COR-L47 (cell line): ENCODE results near the gene POPDC3.
A peak's percentile ranks its signal among the peaks of the same experiment; 100 is the strongest.
"Not testable (repeated sequence)": the region's sequence is repeated elsewhere in the genome, so short reads cannot be mapped to it uniquely, and the experiment has no call there.

Experiments used
- DNase-seq: peaks from one replicate; lab custom pipeline; 2025; lab: John Stamatoyannopoulos, UW

POPDC3 gene, protein sequence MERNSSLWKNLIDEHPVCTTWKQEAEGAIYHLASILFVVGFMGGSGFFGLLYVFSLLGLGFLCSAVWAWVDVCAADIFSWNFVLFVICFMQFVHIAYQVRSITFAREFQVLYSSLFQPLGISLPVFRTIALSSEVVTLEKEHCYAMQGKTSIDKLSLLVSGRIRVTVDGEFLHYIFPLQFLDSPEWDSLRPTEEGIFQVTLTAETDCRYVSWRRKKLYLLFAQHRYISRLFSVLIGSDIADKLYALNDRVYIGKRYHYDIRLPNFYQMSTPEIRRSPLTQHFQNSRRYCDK

DNA sequence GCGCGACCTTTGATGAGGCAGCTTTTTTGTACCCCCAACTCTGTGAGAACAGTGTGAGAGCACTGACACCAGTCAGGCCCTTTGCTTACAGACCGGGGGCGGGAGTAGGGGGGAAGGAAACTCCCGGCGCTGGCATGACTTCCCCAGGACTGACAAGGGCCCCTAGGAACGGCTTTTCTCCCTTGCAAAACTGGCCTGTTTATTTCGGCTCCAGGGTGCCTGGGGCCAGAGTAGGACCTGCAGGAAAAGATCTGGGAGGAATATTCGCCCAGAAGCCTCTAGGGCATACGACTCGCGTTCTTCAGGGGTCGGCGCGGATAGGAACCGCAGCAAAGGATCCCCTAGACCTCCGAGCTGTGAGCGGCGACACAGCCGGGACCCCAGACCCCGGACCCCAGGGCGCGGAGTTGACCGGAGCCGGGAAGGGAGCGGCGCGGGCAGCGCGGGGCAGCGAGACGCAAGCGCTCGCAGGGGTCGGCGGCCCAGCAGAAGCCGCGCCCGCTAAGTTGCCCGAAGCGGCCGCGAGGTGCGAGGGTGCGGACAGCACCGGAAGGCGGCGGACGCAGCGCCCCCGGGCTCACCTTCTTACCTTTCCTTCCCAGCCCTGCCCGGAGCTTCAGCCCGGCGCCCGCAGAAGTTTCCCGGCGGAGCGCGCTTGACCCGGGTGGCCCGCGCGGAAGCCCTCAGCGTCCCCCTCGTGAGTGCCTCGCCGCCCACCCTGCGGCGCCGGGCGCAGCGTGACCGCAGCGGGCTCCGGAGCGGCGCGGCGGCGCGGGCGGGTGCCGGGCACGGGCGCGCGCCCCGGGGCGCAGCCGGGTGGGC, at the start of gene POPDC3:
TSS of gene POPDC3 (minus strand) at position 771 of the 822 bp plus-strand sequence. CDS start 18,105 bp downstream, outside the sequence.
- DNase-seq, result peak; percentile 19

DNA sequence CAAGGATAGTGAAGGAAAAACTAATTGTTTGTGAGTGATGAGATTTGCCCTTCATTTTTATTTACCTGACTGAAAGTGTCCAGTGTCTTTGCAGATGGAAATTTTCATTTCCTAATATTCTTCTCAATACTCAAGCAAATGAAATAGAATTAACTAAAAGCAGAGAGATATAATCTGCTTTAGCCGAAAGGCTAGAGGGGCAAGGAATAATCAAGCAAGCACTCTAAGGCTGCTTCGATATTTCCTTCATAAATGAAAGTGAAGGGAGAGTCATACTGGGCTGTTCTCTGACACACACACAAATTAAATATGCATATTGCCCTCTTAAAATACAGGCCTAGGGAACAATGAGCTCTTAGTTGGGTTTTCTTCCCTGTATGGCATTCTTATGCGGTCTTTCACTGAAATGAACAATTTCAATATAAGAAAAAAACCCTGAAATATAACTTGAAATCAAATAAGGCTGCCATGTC, 47.5 kb upstream of the POPDC3 start:
- no peak for DNase-seq

DNA sequence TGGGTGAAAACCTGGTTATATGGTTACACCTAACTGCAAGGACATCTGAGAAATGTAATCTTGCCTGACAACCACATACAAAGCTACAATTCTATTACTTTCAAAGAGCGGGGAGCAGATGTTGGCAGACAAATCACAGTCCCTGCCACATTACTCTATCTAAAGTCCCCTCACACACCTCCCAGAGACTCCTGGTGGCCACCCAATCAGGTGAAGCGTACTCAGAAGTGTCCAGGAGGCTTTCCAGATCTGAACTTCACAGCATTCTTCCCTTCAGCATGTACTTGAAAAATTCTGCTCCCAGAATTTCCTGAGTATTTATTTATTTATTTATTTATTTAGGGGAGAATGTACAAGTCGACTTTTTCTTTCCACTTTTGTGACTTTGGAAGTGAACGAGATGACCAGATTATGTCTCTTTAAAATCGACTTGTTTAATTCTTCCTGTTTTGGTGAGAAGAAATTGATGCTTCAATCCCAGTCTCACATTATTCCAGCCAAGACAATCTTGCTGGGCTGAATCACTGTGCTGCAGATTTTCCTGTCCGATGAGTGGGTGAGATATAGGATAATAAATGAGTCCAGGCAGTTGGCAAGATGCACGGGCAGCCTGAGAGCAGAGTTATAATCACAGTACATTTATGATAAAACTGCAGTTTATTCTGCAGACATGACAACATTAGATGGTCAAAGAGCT, 46.9 kb upstream of the POPDC3 start:
- DNase-seq, result no peak

GRCh38 chr6:105223242-105223641, 43.4 kb upstream of the POPDC3 start:
- no peak for DNase-seq

GRCh38 chr6:105221219-105221618, 41.4 kb upstream of the POPDC3 start:
- DNase-seq, result not testable (repeated sequence)

GRCh38 chr6:105220186-105220585, 40.4 kb upstream of the POPDC3 start:
- DNase-seq, result no peak

GRCh38 chr6:105219218-105219617, 39.4 kb upstream of the POPDC3 start:
- not testable (repeated sequence) for DNase-seq

DNA sequence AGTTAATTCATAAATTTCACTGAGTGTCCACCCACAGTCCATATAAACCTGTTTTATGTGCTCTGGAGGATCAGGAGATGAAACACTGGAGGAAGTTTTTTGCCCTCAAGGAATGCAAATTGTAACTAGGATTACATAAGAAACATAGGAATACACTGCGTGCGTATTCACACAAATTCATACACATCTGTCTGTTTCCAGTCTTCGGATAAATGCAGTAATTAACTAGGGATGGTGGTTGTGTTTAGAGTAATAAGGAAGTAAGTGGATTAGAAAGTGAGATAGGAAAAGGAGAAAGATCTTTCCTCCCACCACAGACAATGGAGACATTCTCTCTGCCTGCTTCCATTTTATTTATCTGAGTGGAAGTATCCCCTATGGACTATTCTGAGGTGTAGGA, 35.7 kb upstream of the POPDC3 start:
- no peak for DNase-seq

GRCh38 chr6:105214668-105215067, 34.9 kb upstream of the POPDC3 start:
- no peak for DNase-seq

DNA sequence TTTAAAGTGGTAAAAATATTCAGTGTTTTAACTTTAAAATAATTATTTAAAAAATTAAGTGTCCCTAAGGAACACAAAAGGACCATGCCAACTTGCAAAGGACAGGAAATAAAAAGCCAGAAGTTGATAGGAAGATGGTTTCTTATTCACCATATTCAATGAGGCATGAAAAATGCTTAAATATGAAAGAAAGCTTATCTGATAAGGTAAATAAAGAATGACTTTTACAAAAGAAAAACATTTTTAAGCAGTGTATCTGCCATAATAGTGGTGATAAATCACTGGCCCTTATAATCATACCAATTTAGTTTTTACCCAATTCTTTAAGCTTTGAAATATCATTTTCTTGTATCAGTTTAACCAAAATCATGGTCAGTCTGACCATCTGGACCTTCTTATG, 33.5 kb upstream of the POPDC3 start:
- DNase-seq, result no peak

- no peak for DNase-seq
These were observed 32.8 kb upstream of the POPDC3 start for GRCh38 chr6:105212587-105212986.

- no peak for DNase-seq
These were observed 32.0 kb upstream of the POPDC3 start for GRCh38 chr6:105211831-105212230.

- DNase-seq, result no peak
These were observed 31.2 kb upstream of the POPDC3 start for GRCh38 chr6:105210932-105211531.

DNA sequence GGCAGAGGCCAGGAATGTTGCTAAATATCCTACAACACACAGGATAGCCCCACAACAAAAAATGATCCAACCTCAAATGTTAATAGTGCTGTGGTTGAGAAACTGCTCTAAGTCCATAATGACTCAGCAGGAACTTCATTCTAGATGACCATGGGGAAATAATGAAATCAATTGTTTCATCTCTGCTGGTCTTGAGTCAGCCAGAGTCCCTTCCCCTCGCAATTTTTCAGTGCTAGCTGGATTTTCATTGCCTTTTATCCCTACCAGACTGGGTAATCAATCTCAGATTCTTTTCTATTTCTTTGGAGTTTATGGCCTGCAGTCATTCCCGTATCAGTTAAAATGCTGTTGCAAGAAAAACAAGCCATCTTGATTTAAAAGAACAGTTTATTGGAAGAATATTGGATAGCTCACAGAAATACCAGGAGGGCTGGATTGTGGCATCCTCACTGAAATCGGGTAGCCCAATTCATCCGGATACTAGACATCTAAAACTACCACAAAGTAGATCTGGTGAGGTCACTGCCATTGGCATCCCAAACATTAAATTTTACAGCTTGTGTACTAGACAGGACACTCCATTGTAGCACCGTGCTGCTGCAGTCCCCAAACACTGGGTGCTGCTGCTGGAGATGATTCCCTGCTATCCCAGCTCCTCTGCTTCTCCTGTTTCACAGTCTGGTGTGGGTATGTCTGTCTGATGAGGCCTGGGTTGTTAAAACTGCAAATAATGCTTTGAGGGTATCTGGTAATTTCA, 30.3 kb upstream of the POPDC3 start:
- DNase-seq, result no peak

- no peak for DNase-seq
These were observed 27.9 kb upstream of the POPDC3 start for GRCh38 chr6:105207524-105208269.

GRCh38 chr6:105204768-105205167, 25.0 kb upstream of the POPDC3 start:
- no peak for DNase-seq

DNA sequence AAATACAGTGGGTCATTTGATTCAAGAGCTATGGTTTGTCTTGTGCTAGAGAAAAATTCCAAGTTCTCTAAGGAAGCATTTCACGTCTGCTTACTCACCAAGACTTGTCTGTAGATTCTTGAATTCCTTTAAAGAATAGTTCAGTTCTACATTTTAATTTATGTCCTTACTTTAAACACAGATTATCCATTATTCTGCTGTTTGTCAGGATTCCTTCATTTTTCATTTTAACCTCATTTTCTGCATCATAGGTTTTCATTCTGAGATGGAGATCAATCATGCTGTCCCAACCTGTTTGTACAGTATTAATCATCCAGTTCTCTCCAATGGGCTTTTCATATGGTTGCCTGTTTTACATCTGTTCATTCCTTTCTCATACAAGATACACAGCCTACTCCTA, 24.5 kb upstream of the POPDC3 start:
- DNase-seq, result no peak

- no peak for DNase-seq
These were observed 22.7 kb upstream of the POPDC3 start for GRCh38 chr6:105202486-105202885.

- no peak for DNase-seq
These were observed 20.4 kb upstream of the POPDC3 start for GRCh38 chr6:105200133-105200730.

DNA sequence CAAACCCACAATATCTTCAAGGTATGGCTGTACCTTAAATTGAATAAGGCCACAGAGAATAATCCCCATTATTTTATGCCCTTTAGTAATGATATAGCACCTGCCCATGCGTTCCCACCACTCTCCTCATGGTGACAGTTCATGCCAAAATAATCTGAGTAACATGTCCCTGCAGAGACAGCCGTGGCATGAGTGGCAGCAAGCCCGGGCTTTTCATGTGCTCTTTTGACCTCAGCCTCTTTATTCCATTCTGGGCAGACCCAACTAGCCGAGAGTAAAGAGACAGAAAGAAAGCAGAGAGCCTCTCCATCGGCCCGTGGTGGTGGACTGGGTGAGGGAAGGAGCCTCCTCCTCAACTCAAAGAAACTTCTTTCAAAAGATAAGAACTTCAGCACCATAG, 19.9 kb upstream of the POPDC3 start:
- no peak for DNase-seq
